OCI-LY1 (cell line): ENCODE data around the gene MIA2.
A peak's percentile ranks its signal among the peaks of the same experiment; 100 is the strongest.

Experiments
- H2AFZ ChIP-seq: fragments of 200-600 bp; sonication (generic), shearing (Covaris generic); 2 replicates; pipeline ENCODE4 v1.6.0; 2014; ENCODE audit warnings: antibody characterized with exemption, mild to moderate bottlenecking, low read length
- H3F3A ChIP-seq: fragments of 200-600 bp; sonication (generic), shearing (Covaris generic); 2 replicates; pipeline ENCODE4 v1.6.0; 2014; ENCODE audit warnings: mild to moderate bottlenecking, antibody characterized with exemption, low read length, moderate library complexity; ENCODE audit not compliant: insufficient read depth
- H3K27ac ChIP-seq: fragments of 200-600 bp; sonication (generic); 2 replicates; pipeline ENCODE4 v1.5.1; 2014; ENCODE audit warnings: low read length, mixed run types, mild to moderate bottlenecking, low read depth; ENCODE audit not compliant: poor library complexity, severe bottlenecking
- H3K27me3 ChIP-seq: fragments of 200-600 bp; sonication (generic); 2 replicates; pipeline ENCODE4 v1.6.0; 2014; ENCODE audit warnings: antibody characterized with exemption, mild to moderate bottlenecking, low read length, moderate library complexity; ENCODE audit not compliant: insufficient read depth
- H3K36me3 ChIP-seq: fragments of 200-600 bp; sonication (generic); 2 replicates; pipeline ENCODE4 v1.6.1; 2014; ENCODE audit warnings: mild to moderate bottlenecking, antibody characterized with exemption, low read length, moderate library complexity, mixed read lengths; ENCODE audit not compliant: insufficient read depth
- H3K4me1 ChIP-seq: fragments of 200-600 bp; sonication (generic); 2 replicates; pipeline ENCODE4 v1.5.1; 2014; ENCODE audit warnings: mild to moderate bottlenecking, low read length, moderate library complexity; ENCODE audit not compliant: insufficient read depth, severe bottlenecking
- H3K4me2 ChIP-seq: fragments of 200-600 bp; sonication (generic), shearing (Covaris generic); 2 replicates; pipeline ENCODE4 v1.6.1; 2014; ENCODE audit warnings: low read length
- H3K4me3 ChIP-seq: fragments of 200-600 bp; sonication (generic); 2 replicates; pipeline ENCODE4 v1.5.1; 2014; ENCODE audit warnings: low read length, low read depth, mild to moderate bottlenecking, mixed read lengths; ENCODE audit not compliant: poor library complexity, severe bottlenecking
- H3K79me2 ChIP-seq: fragments of 200-600 bp; shearing (Covaris generic); 2 replicates; pipeline ENCODE4 v1.6.1; 2016; ENCODE audit warnings: mixed run types, low read length, mixed read lengths; ENCODE audit not compliant: insufficient read depth
- H3K9ac ChIP-seq: fragments of 200-600 bp; sonication (generic), shearing (Covaris generic); 2 replicates; pipeline ENCODE4 v1.6.1; 2014; ENCODE audit warnings: mild to moderate bottlenecking, low read length, mixed read lengths
- H3K9me2 ChIP-seq: fragments of 200-600 bp; sonication (generic), shearing (Covaris generic); 2 replicates; pipeline ENCODE4 v1.6.1; 2014; ENCODE audit warnings: low read depth, mild to moderate bottlenecking, low read length, mixed read lengths
- H3K9me3 ChIP-seq: fragments of 200-600 bp; shearing (Covaris generic); 2 replicates; pipeline ENCODE4 v1.6.1; 2014; ENCODE audit warnings: low read length, mixed read lengths
- H4K20me1 ChIP-seq: fragments of 200-600 bp; sonication (generic), shearing (Covaris generic); 2 replicates; pipeline ENCODE4 v1.6.0; 2016; ENCODE audit warnings: mild to moderate bottlenecking, low read length; ENCODE audit not compliant: insufficient read depth
- EZH2 ChIP-seq: fragments of 200-600 bp; sonication (generic), shearing (Covaris generic); IDR thresholded peaks from 2 replicates; pipeline ENCODE4 v1.8.0; 2017; ENCODE audit warnings: borderline replicate concordance, mixed run types, mild to moderate bottlenecking, antibody characterized with exemption, low read length, moderate library complexity, mixed read lengths
- TF ChIP-seq, protein P1 (sequence below): fragments of 200-600 bp; sonication (generic), shearing (Covaris generic); IDR thresholded peaks from 2 replicates; pipeline ENCODE4 v1.5.1; 2017; ENCODE audit warnings: mild to moderate bottlenecking, antibody characterized with exemption, low read length, moderate library complexity, mixed read lengths

The MIA2 gene

GRCh38 chr14:39265806-39266524 lies 32.2 kb downstream of the MIA2 start:
- Histone ChIP-seq H3K27me3 (no peaks in the 10 kb centered on the region), H2AFZ (0 out of 2 replicates have a peak overlapping the region, but pooled peaks have one; percentile 45), H4K20me1 (no peaks in the 10 kb centered on the region), H3K36me3 (0 out of 2 replicates have a peak, but pooled peaks cover 6% of the 10 kb centered on the region), H3K4me2 (peak overlapping the region; percentile 97), H3F3A (no peaks in the 10 kb centered on the region), H3K4me1 (peaks cover 36% of the 10 kb centered on the region), H3K79me2 (peaks cover 32% of the 10 kb centered on the region), H3K9me3 (peaks cover 4% of the 10 kb centered on the region), H3K9me2 (no peaks in the 10 kb centered on the region), H3K9ac (peak overlapping the region; percentile 82), H3K27ac (peak overlapping the region; percentile 85), H3K4me3 (peak overlapping the region; percentile 82)
- TF ChIP-seq, protein P1, sequence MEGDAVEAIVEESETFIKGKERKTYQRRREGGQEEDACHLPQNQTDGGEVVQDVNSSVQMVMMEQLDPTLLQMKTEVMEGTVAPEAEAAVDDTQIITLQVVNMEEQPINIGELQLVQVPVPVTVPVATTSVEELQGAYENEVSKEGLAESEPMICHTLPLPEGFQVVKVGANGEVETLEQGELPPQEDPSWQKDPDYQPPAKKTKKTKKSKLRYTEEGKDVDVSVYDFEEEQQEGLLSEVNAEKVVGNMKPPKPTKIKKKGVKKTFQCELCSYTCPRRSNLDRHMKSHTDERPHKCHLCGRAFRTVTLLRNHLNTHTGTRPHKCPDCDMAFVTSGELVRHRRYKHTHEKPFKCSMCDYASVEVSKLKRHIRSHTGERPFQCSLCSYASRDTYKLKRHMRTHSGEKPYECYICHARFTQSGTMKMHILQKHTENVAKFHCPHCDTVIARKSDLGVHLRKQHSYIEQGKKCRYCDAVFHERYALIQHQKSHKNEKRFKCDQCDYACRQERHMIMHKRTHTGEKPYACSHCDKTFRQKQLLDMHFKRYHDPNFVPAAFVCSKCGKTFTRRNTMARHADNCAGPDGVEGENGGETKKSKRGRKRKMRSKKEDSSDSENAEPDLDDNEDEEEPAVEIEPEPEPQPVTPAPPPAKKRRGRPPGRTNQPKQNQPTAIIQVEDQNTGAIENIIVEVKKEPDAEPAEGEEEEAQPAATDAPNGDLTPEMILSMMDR = no peak
- no peak for TF ChIP-seq EZH2

GRCh38 chr14:39266525-39266870 lies 32.8 kb downstream of the MIA2 start:
- no peaks in the 10 kb centered on the region for H3K27me3 ChIP-seq
- H3K4me2 ChIP-seq = peak overlapping the region; percentile 97
- H3K27ac ChIP-seq = peak overlapping the region; percentile 85
- H3K36me3 ChIP-seq = 0 out of 2 replicates have a peak, but pooled peaks cover 9% of the 10 kb centered on the region
- H3K9me3 ChIP-seq = peaks cover 9% of the 10 kb centered on the region
- peaks cover 38% of the 10 kb centered on the region for H3K79me2 ChIP-seq
- peaks cover 36% of the 10 kb centered on the region for H3K4me1 ChIP-seq
- H2AFZ ChIP-seq = 0 out of 2 replicates have a peak overlapping the region, but pooled peaks have one; percentile 45
- no peaks in the 10 kb centered on the region for H3K9me2 ChIP-seq
- TF ChIP-seq, protein P1 = no peak
- TF ChIP-seq EZH2 = no peak
- no peaks in the 10 kb centered on the region for H4K20me1 ChIP-seq
- H3F3A ChIP-seq = no peaks in the 10 kb centered on the region
- peak overlapping the region; percentile 82 for H3K9ac ChIP-seq
- peak overlapping the region; percentile 82 for H3K4me3 ChIP-seq

- Histone ChIP-seq H3K4me1 (peaks cover 36% of the 10 kb centered on the region), H4K20me1 (no peaks in the 10 kb centered on the region), H3K36me3 (peaks cover 9% of the 10 kb centered on the region; the same call in 1 of the 2 replicates), H3K4me3 (peak overlapping the region; percentile 82), H2AFZ (no peak overlapping the region), H3K4me2 (peak overlapping the region; percentile 97), H3K79me2 (peaks cover 43% of the 10 kb centered on the region), H3K9me2 (no peaks in the 10 kb centered on the region), H3K9ac (peak overlapping the region; percentile 82), H3K27ac (peak overlapping the region; percentile 85), H3K9me3 (peaks cover 12% of the 10 kb centered on the region), H3F3A (no peaks in the 10 kb centered on the region), H3K27me3 (no peaks in the 10 kb centered on the region)
- no peak for TF ChIP-seq EZH2
- TF ChIP-seq, protein P1 = no peak
Measured at GRCh38 chr14:39266871-39267607, 33.3 kb downstream of the MIA2 start.
